ENCODE data around the gene CPA2.
A peak's percentile ranks its signal among the peaks of the same experiment; 100 is the strongest.
"Not testable (repeated sequence)": the region's sequence is repeated elsewhere in the genome, so short reads cannot be mapped to it uniquely, and the experiment has no call there.

CPA2 gene

GRCh38 chr7:130266258-130266960, at the start of gene CPA2:
TSS of gene CPA2 (plus strand) at chr7:130266863. CDS start at chr7:130266882, 19 bp downstream.
- intact Hi-C loops (cut with DNase I): no loop called here

GRCh38 chr7:130218806-130219620, 47.6 kb upstream of the CPA2 start:
- DNase-seq: no peak
- intact Hi-C loops (cut with DNase I): no loop called here

More at GRCh38 chr7:130266258-130266960, at the start of gene CPA2:
- no peak for DNase-seq

DNA sequence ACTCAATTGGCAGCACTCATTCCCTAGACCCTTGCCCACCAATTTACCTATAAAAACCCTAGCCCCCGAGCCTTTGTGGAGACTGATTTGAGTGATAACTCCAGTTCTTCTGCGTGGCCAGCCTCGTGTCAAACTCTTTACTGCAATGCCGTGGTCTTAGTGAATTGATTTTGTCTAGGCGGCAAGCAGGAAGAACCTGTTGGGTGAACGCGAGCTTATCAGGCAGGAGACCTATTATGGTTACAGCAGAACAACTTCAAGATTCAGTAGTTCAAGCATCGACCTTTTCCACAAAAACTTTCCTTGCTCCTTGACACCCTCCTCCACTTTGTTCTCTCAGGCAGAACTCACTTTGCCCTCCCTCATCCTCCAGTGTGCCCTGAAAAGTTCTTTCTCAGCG, 46.8 kb upstream of the CPA2 start:
- DNase-seq: no peak
- intact Hi-C loops (cut with DNase I): no loop called here

DNA sequence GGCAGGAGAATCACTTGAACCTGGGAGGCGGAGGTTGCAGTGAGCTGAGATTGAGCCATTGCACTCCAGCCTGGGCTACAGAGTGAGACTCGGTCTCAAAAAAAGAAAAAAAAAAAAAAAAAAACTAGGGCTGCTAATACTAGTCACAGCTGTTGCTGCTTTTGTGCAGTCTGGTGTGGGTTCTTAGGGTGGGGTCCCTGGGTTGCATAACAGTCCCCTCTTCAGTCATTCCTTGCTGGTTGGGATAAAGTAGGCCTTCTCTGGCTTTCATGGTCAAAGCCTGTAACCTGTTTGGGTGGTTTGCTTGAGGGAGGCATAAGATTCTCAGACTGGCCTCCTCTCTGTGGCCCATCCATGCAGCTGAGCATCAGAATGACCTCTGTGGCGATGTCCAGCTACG, 44.9 kb upstream of the CPA2 start:
- intact Hi-C loops (cut with DNase I): no loop called here
- no peak for DNase-seq

DNA sequence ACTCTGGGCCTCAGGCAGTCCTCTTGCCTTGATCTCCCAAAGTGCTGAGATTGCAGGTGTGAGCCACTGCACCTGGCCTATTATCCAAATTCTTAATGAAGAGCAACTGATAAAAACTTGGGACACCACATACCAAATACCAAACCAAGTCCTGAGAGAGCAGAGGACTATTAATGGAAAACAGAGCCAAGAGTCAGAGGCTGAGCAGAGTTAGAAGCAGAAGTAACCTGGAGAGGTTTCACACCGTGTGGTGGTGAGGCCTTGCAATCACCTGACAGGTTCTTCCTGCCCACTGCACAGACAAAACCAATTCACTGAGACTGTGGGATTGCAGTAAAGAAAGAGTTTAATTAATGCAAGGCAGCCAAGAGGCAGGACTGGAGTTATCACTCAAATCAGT, 43.0 kb upstream of the CPA2 start:
- DNase-seq: no peak
- intact Hi-C loops (cut with DNase I): no loop called here

DNA sequence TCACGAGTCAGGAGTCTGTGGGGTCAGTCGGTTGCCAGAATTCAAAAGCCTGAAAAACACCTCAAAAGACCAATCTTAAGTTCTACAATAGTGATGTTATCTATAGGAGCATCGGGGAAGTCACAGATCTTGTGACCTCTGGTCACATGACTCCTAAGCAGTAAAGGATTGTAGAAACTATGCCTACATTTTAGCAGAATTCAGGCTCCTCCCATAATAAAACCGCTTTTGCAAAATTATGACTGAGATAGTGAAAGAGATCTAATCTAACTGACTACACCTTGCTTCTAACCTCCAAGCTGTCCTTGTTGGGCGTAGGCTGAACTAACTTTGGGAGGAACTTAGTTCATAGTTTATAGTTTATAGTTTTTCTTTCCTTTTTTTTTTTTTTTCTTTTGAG, 42.5 kb upstream of the CPA2 start:
- DNase-seq: no peak
- intact Hi-C loops (cut with DNase I): no loop called here

DNA sequence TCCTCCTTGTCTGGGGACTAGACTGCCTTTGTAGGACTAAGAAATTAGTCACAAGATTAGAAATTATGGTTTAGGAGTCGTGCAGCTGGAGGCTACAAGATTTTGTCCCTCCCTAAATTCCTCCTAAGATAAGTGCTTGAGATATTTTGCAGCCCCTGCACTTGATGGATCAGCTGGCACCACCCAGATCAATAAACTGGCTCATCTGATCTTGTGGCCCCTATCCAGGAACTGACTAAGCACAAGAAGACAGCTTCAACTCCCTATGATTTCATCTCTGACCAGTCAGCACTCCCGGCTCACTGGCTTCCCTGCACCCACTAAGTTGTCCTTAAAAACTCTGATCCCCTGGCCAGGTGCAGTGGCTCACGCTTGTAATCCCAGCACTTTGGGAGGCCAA, 41.7 kb upstream of the CPA2 start:
- intact Hi-C loops (cut with DNase I); DNase-seq: not testable (repeated sequence)

- intact Hi-C loops (cut with DNase I): no loop called here
- DNase-seq: no peak
Measured at GRCh38 chr7:130226333-130226732, 40.3 kb upstream of the CPA2 start.

DNA sequence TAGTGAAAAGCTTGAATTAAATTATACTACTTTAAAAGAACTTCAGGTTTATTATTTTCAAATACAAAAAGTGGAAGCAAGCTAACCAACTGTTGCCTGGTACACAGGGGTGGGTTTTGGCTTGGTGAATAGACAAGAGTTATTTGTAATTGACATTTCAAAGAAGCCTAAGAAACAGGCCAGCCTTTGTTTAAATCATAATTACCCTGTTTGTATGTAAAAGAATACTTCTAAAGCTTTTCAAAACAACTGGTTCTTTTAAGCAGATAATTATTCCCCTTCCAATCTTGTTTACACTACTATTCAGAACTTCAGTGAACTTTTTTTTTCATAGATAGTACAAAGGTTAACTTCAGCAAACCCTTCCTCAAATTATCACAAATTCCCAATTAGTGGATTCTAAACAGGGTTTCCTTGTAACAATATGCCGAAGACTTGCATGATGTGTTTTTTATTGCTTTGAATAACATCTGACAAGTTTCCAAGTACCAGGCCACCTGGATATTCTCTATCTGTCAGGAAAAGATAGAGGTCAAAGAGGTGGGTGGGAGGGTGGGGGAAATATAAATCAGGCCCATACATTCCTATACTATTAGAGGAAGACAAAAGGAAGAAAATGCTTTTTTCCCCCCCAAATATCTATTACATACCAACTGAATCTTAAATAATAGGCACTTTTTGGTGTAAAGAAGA, 38.6 kb upstream of the CPA2 start:
- intact Hi-C loops (cut with DNase I): no loop called here

GRCh38 chr7:130228840-130229502, 37.7 kb upstream of the CPA2 start:
- intact Hi-C loops (cut with DNase I): no loop called here
- DNase-seq: no peak

More for the DNA sequence above, 38.6 kb upstream of the CPA2 start:
- DNase-seq: no peak

GRCh38 chr7:130229981-130230380, 36.7 kb upstream of the CPA2 start:
- DNase-seq; intact Hi-C loops (cut with DNase I): not testable (repeated sequence)

DNA sequence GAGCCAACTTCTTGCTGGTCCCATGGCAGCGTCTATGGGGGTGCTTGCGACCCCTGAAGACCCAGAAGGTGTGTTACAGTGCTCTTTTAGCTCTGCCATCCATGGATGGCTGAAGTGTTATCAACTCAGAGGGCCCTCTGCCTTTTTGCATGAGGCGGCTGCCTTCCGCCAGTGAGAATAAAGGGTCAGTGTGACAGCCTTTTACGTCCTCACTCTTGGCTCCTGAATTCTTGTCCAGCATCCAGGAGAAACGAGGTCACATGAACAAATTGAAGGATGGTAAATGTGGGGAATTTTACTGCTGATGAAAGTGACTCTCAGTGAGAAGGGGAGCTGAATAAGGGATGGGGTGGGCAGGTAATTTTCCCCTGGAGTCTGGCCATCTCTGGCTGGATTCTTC, 34.9 kb upstream of the CPA2 start:
- DNase-seq: peak in 1 of 10 donors; percentile 15
- intact Hi-C loops (cut with DNase I): no loop called here

GRCh38 chr7:130232209-130232608, 34.5 kb upstream of the CPA2 start:
- intact Hi-C loops (cut with DNase I): no loop called here
- no peak for DNase-seq

DNA sequence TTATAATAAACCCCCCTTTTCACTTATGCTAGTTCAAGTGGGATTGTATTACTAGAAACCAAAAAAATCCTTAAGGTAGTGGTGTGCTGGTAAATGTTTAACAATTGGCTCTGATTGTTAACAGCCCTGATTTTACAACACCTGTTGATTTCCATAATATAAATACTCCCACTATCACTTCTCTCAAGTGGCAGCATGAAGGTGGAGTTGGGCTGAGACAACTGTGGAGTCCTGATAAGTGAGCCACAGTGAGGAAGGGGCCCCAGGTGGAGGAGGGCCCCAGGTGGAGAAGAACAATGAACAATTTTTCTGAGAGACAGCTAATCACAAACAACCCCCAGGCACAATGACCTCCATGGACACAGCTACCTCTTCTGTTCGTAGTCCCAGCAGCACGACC, 32.6 kb upstream of the CPA2 start:
- intact Hi-C loops (cut with DNase I): no loop called here
- DNase-seq: no peak

DNA sequence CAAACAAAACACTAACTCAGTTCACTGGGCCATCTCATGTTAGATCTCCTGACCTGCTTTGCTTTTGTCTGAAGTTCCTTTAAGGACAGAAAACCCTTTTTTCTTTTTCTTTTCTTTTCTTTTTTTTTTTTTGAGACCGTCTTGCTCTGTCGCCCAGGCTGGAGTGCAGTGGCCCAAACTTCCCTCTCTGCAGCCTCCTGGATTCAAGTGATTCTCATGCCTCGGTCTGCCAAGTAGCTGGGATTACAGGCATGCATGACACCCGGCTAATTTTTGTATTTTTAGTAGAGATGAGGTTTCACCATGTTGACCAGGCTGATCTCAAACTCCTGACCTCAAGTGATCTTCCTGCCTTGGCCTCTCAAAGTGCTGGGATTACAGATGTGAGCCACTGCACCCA, 30.3 kb upstream of the CPA2 start:
- intact Hi-C loops (cut with DNase I); DNase-seq: not testable (repeated sequence)

GRCh38 chr7:130240240-130240639, 26.4 kb upstream of the CPA2 start:
- intact Hi-C loops (cut with DNase I): loop anchor here (10.0 kb wide), 1 partner anchor 485 kb away; no protein-coding TSS in a partner anchor
- no peak for DNase-seq

- DNase-seq: peak in 7 of 10 donors; percentile 13 to 93 (median 49)
- intact Hi-C loops (cut with DNase I): loop anchor here (10.0 kb wide), 1 partner anchor 482 kb away; no protein-coding TSS in a partner anchor
Measured at GRCh38 chr7:130242198-130243014, 24.3 kb upstream of the CPA2 start.

DNA sequence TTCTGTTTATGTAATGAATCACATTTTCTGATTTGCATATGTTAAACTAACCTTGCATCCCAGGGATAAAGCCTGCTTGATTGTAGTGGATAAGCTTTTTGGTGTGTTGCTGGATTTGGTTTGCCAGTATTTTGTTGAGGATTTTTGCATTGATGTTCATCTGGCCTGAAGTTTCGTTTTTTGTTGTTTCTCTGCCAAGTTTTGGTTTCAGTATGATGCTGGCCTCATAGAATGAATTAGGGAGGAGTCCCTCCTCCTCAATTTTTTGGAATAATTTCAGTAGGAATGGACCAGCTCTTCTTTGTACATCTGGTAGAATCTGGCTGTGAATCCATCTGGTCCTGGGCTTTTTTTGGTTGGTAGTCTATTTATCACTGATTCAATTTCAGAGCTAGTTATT, 23.2 kb upstream of the CPA2 start:
- intact Hi-C loops (cut with DNase I): loop anchor here (10.0 kb wide), 1 partner anchor 481 kb away; no protein-coding TSS in a partner anchor

DNA sequence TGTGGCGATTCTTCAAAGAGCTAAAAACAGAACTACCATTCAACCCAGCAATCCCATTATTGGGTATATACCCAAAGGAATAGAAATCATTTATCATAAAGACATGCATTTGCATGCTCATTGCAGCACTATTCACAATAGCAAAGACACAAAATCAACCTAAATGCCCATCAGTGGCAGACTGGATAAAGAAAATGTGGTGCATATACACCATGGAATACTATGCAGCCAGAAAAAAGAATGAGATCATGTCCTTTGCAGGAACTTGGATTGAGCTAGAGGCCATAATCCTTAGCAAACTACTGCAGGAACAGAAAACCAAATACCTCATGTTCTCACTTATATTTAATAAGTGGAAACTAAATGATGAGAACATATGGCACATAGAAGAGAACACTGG, 20.2 kb upstream of the CPA2 start:
- intact Hi-C loops (cut with DNase I): loop anchor here (10.0 kb wide), 1 partner anchor 478 kb away; no protein-coding TSS in a partner anchor
- DNase-seq: not testable (repeated sequence)

More for the DNA sequence above, 23.2 kb upstream of the CPA2 start:
- DNase-seq: not testable (repeated sequence)
